Measurements from ENCODE around the gene TUBB6. TPM values are rescaled to one million over a fixed set of nuclear protein-coding genes. Genes with fewer than 3 reads are reported as not detected.

Gene TUBB6
- total RNA-seq, 1 donor from 2014 or later: 31.9 TPM

- Mint-ChIP-seq H3K27me3 (peaks cover 13% of the 10 kb centered on the region), H3K27ac (no peak overlapping the region), H3K36me3 (ENCODE audit: low read depth) (no peaks in the 10 kb centered on the region), H3K4me1 (no peaks in the 10 kb centered on the region), H3K9me3 (no peaks in the 10 kb centered on the region), H3K4me3 (no peak overlapping the region)
- ATAC-seq (ENCODE audit: low read depth): no peak
- no peak for DNase-seq
- TF ChIP-seq CTCF (IDR thresholded peaks at IDR 0.05): no peak
- ChIA-PET POLR2A (no interaction called here), CTCF (interaction anchor here (1.2 kb wide), 1 partner anchor 7 kb away, joined by 3 read pairs; no protein-coding TSS in a partner anchor)
- intact Hi-C loops (cut with micrococcal nuclease): no loop called here
Observed at GRCh38 chr18:12278741-12279682, 29.0 kb upstream of the TUBB6 start.

GRCh38 chr18:12279781-12280531, 28.1 kb upstream of the TUBB6 start:
- H3K36me3 Mint-ChIP-seq (ENCODE audit: low read depth): no peaks in the 10 kb centered on the region
- TF ChIP-seq CTCF (IDR thresholded peaks at IDR 0.05): no peak
- no peak for ATAC-seq (ENCODE audit: low read depth)
- no peak overlapping the region for H3K27ac Mint-ChIP-seq
- peaks cover 15% of the 10 kb centered on the region for H3K27me3 Mint-ChIP-seq
- intact Hi-C loops (cut with micrococcal nuclease): no loop called here
- POLR2A ChIA-PET: no interaction called here
- no peak overlapping the region for H3K4me3 Mint-ChIP-seq
- no peak for DNase-seq
- H3K4me1 Mint-ChIP-seq: no peaks in the 10 kb centered on the region
- no peaks in the 10 kb centered on the region for H3K9me3 Mint-ChIP-seq
- CTCF ChIA-PET: interaction anchor here (1.2 kb wide), 1 partner anchor 8 kb away, joined by 3 read pairs; no protein-coding TSS in a partner anchor

- Mint-ChIP-seq H3K4me3 (no peak overlapping the region), H3K9me3 (no peaks in the 10 kb centered on the region), H3K4me1 (no peaks in the 10 kb centered on the region), H3K27ac (no peak overlapping the region), H3K36me3 (ENCODE audit: low read depth) (no peaks in the 10 kb centered on the region), H3K27me3 (peaks cover 10% of the 10 kb centered on the region)
- intact Hi-C loops (cut with micrococcal nuclease): no loop called here
- no peak for TF ChIP-seq CTCF (IDR thresholded peaks at IDR 0.05)
- CTCF ChIA-PET: no interaction called here
- POLR2A ChIA-PET: no interaction called here
- DNase-seq (no peak), ATAC-seq (ENCODE audit: low read depth) (no peak)
Observed at GRCh38 chr18:12281861-12282260, 26.2 kb upstream of the TUBB6 start.

DNA sequence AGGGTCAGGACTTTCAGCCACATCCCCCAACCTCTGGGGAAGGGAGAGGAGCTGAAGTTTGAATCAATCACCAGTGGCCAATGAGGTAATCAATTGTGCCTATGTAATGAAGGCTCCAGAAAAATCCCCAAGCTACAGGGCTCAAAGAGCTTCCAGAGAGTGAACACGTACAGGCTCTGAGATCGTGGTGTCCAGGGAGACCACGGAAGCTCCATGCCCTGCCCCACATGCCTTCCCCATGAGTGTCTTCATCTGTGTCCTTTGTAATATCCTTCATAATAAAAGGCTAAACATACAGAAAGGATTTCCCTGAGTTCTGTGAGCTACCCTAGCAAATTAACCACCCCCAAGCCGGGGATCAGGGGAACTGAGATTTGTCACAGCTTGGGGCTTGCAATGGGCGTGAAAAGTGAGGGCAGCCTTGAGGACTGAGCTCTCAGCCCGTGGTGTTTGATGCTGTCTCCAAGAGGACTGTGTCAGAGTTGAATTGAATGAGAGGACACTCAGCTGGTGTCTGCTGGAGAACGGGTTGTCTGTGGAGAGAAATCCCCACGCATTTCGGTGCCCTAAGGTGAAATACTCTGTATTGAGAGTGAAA, 25.5 kb upstream of the TUBB6 start:
- Mint-ChIP-seq H3K27ac (no peak overlapping the region), H3K4me3 (no peak overlapping the region), H3K36me3 (ENCODE audit: low read depth) (no peaks in the 10 kb centered on the region), H3K4me1 (no peaks in the 10 kb centered on the region), H3K27me3 (peaks cover 5% of the 10 kb centered on the region), H3K9me3 (no peaks in the 10 kb centered on the region)
- POLR2A ChIA-PET: no interaction called here
- no peak for DNase-seq
- intact Hi-C loops (cut with micrococcal nuclease): no loop called here
- no peak for ATAC-seq (ENCODE audit: low read depth)
- TF ChIP-seq CTCF (IDR thresholded peaks at IDR 0.05): no peak
- CTCF ChIA-PET: no interaction called here

- H3K27me3 Mint-ChIP-seq: peaks cover 11% of the 10 kb centered on the region
- no peaks in the 10 kb centered on the region for H3K36me3 Mint-ChIP-seq (ENCODE audit: low read depth)
- DNase-seq: no peak
- no peak for TF ChIP-seq CTCF (IDR thresholded peaks at IDR 0.05)
- no peaks in the 10 kb centered on the region for H3K9me3 Mint-ChIP-seq
- H3K4me3 Mint-ChIP-seq: no peak overlapping the region
- no peak for ATAC-seq (ENCODE audit: low read depth)
- POLR2A ChIA-PET: no interaction called here
- H3K4me1 Mint-ChIP-seq: peaks cover 6% of the 10 kb centered on the region
- H3K27ac Mint-ChIP-seq: no peak overlapping the region
- CTCF ChIA-PET: no interaction called here
- intact Hi-C loops (cut with micrococcal nuclease): no loop called here
Observed at GRCh38 chr18:12283256-12283655, 24.8 kb upstream of the TUBB6 start.

Data from activated B cell treated with CpG ODN at 0.5 μM for 24 hours (primary cell).